ENCODE results near the gene DOK6. TPM values are rescaled to one million over a fixed set of nuclear protein-coding genes. Genes with fewer than 3 reads are reported as not detected.

The DOK6 gene
- total RNA-seq, 6 donors from 2014 or later: 0.89 to 6.1 (median 1.9) TPM

- WGBS, 2 donors: 44 to 45% methylated on average over 3 of the region's 3 CpGs
- DNase-seq (no peak), ATAC-seq (ENCODE audit: low FRiP score in 2 of 2) (no peak)
- no peaks in the 10 kb centered on the region for H3K4me1 ChIP-seq
- no peak overlapping the region for H3K27ac ChIP-seq
- no peaks in the 10 kb centered on the region for H3K36me3 ChIP-seq
- TF ChIP-seq, protein P1, sequence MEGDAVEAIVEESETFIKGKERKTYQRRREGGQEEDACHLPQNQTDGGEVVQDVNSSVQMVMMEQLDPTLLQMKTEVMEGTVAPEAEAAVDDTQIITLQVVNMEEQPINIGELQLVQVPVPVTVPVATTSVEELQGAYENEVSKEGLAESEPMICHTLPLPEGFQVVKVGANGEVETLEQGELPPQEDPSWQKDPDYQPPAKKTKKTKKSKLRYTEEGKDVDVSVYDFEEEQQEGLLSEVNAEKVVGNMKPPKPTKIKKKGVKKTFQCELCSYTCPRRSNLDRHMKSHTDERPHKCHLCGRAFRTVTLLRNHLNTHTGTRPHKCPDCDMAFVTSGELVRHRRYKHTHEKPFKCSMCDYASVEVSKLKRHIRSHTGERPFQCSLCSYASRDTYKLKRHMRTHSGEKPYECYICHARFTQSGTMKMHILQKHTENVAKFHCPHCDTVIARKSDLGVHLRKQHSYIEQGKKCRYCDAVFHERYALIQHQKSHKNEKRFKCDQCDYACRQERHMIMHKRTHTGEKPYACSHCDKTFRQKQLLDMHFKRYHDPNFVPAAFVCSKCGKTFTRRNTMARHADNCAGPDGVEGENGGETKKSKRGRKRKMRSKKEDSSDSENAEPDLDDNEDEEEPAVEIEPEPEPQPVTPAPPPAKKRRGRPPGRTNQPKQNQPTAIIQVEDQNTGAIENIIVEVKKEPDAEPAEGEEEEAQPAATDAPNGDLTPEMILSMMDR (IDR thresholded peaks at IDR 0.05): no peak
- TF ChIP-seq POLR2A (IDR thresholded peaks at IDR 0.05): no peak
- no peak for TF ChIP-seq EP300 (IDR thresholded peaks at IDR 0.05)
- no peak for TF ChIP-seq POLR2AphosphoS5 (IDR thresholded peaks at IDR 0.05)
- H3K27me3 ChIP-seq: no peaks in the 10 kb centered on the region
- H3K9me3 ChIP-seq: no peaks in the 10 kb centered on the region
- no peak overlapping the region for H3K4me3 ChIP-seq
Observed at GRCh38 chr18:69622184-69622583, 221.5 kb downstream of the DOK6 start.

- Histone ChIP-seq H3K4me1 (no peaks in the 10 kb centered on the region), H3K36me3 (no peaks in the 10 kb centered on the region), H3K4me3 (no peak overlapping the region), H3K27ac (no peak overlapping the region), H3K9me3 (no peaks in the 10 kb centered on the region), H3K27me3 (no peaks in the 10 kb centered on the region)
- WGBS, 2 donors: 87 to 88% methylated on average over 1 of the region's 1 CpG
- DNase-seq (no peak), ATAC-seq (ENCODE audit: low FRiP score in 2 of 2) (no peak)
- no peak for TF ChIP-seq POLR2A (IDR thresholded peaks at IDR 0.05)
Observed at GRCh38 chr18:69622961-69623360, 222.3 kb downstream of the DOK6 start.

DNA sequence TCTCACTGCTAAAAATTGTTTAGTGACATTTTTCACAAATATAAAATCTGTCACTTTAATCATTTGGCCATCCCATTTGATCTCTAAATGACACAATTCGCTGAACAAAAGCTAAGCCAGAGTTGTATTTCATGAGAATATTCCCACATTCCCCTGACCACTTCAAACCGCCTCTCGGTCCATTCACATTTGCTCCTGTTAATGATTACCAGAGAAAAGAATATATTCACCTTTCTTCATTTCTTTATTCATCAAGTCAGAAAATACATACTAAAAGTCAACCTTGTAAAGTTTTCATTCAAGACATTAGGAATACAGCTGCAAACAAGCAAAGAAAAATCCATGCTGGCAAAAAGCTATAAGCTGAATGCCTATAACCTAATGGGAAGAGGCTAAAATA lies 225.5 kb downstream of the DOK6 start:
- H3K27ac ChIP-seq: no peak overlapping the region
- H3K27me3 ChIP-seq: no peaks in the 10 kb centered on the region
- no peak for TF ChIP-seq POLR2AphosphoS5 (IDR thresholded peaks at IDR 0.05)
- TF ChIP-seq, protein P1 (IDR thresholded peaks at IDR 0.05): no peak
- TF ChIP-seq EP300 (IDR thresholded peaks at IDR 0.05): no peak
- no peak for TF ChIP-seq POLR2A (IDR thresholded peaks at IDR 0.05)
- no peaks in the 10 kb centered on the region for H3K36me3 ChIP-seq
- DNase-seq: no peak
- H3K4me1 ChIP-seq: no peaks in the 10 kb centered on the region
- WGBS, 2 donors: 76% methylated on average over 3 of the region's 3 CpGs
- ATAC-seq (ENCODE audit: low FRiP score in 2 of 2): no peak
- no peak overlapping the region for H3K4me3 ChIP-seq
- no peaks in the 10 kb centered on the region for H3K9me3 ChIP-seq

- H3K4me1 ChIP-seq: no peaks in the 10 kb centered on the region
- H3K27me3 ChIP-seq: no peaks in the 10 kb centered on the region
- no peak for ATAC-seq (ENCODE audit: low FRiP score in 2 of 2)
- TF ChIP-seq, protein P1 (IDR thresholded peaks at IDR 0.05): no peak
- TF ChIP-seq POLR2AphosphoS5 (IDR thresholded peaks at IDR 0.05) (no peak), EP300 (IDR thresholded peaks at IDR 0.05) (no peak), POLR2A (IDR thresholded peaks at IDR 0.05) (no peak)
- WGBS, 2 donors: 55 to 67% methylated on average over 4 of the region's 4 CpGs
- H3K4me3 ChIP-seq: no peak overlapping the region
- no peak for DNase-seq
- H3K27ac ChIP-seq: no peak overlapping the region
- H3K36me3 ChIP-seq: no peaks in the 10 kb centered on the region
- no peaks in the 10 kb centered on the region for H3K9me3 ChIP-seq
Observed at GRCh38 chr18:69626643-69627242, 226.1 kb downstream of the DOK6 start.

GRCh38 chr18:69628774-69629359 lies 228.2 kb downstream of the DOK6 start:
- ATAC-seq (ENCODE audit: low FRiP score in 2 of 2) (no peak), DNase-seq (no peak)
- no peaks in the 10 kb centered on the region for H3K27me3 ChIP-seq
- WGBS, 2 donors: 86% methylated on average over 2 of the region's 2 CpGs
- no peak overlapping the region for H3K27ac ChIP-seq
- no peaks in the 10 kb centered on the region for H3K36me3 ChIP-seq
- no peak overlapping the region for H3K4me3 ChIP-seq
- TF ChIP-seq, protein P1 (IDR thresholded peaks at IDR 0.05): no peak
- TF ChIP-seq EP300 (IDR thresholded peaks at IDR 0.05) (no peak), POLR2A (IDR thresholded peaks at IDR 0.05) (no peak), POLR2AphosphoS5 (IDR thresholded peaks at IDR 0.05) (no peak)
- no peaks in the 10 kb centered on the region for H3K9me3 ChIP-seq
- no peaks in the 10 kb centered on the region for H3K4me1 ChIP-seq
